ENCODE results near the gene LAYN.

Gene LAYN

GRCh38 chr11:111562692-111563389 is 22.3 kb downstream of the LAYN start:
- no peak for DNase-seq

DNA sequence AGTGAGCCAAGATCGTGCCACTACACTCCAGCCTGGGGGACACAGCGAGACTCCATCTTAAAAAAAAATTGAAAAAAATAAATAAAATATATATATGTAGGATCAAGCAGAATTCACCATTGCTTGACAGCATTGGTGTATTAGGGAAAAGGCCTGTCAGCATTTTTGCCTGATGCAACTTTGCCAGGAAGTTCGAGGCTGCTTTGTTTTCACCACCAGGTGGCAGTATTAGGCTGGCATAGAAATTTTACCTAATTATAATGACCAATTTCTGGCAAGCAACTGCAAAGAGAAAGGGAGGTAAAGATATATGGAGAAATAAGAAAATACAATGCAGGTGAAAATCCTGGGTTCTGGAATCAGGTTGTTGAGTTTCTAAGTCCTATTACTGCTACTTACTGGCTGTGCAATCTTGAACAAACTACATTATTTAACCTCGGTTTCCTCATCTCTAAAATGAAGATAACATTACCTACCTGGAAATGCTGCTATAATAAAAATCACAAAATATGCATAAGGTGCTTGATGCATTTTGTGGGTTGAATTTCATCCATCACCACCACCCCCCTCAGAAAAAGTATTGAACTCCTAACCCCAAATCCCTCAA is 24.7 kb downstream of the LAYN start:
- DNase-seq, result peak; percentile 56

DNA sequence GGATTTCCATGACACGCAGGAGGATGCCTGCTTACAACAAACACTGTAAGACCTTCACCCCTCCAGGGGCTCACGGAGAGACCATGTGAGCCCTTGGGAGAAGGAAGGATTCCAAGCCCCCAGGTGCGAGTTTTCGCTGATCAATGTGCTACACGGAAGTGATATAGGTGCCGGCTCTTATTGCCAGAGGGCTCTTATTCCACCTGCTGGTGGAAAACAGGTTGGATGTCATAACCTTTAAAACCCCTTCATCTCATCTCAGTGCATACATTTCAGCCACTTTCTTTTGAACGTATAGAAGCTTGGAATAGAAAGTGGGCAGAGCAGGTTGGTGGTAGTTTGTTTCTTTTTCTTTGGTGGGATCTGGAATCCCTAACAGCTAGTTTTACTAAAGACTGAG is 25.8 kb downstream of the LAYN start:
- no peak for DNase-seq

DNA sequence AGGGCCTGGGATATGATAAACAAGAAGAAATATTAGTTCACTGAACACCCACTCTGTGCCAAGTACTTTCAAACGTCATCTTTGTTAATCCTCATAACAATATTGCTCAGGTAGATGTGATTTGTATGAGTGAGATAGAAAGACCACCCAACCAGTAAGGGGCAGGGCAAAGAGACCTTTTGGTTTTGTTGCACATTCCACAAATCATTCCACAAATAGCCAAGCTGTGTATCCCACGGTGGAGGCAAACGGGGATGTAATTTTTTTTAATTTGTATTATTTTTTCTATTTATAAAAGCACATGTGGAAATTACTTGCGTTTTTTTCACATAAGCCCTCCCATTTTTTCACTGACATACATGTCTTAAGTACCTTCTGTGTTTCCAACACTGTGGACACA is 29.0 kb downstream of the LAYN start:
- no peak for DNase-seq

GRCh38 chr11:111570796-111571195 is 30.3 kb downstream of the LAYN start:
- DNase-seq, result no peak

GRCh38 chr11:111571829-111572501 is 31.4 kb downstream of the LAYN start:
- no peak for DNase-seq

DNA sequence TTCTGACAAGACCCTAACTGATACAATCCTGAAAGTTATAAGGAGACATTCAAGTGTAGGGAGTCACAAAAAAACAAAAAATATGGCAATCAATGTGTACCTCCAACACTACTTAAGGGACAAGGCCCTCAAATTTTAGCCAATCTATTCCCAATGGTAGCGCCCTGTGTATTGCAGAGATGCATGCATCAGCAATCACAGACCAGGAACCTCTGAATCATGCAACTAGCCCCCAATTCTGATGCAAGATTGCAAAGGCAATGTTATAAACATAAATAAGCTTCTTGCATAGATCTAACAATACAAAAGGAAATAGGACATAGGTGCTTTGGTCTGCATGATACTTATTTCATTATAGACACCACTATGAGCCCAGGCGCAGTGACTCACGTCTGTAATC is 32.1 kb downstream of the LAYN start:
- DNase-seq, result no peak

- no peak for DNase-seq
These were observed 33.3 kb downstream of the LAYN start for GRCh38 chr11:111573821-111574249.

GRCh38 chr11:111574373-111575225 is 34.1 kb downstream of the LAYN start:
- DNase-seq, result no peak

GRCh38 chr11:111575740-111576139 is 35.2 kb downstream of the LAYN start:
- DNase-seq, result no peak

- DNase-seq, result no peak
These were observed 37.3 kb downstream of the LAYN start for GRCh38 chr11:111577821-111578220.

- DNase-seq, result no peak
These were observed 40.8 kb downstream of the LAYN start for GRCh38 chr11:111581341-111581740.

DNA sequence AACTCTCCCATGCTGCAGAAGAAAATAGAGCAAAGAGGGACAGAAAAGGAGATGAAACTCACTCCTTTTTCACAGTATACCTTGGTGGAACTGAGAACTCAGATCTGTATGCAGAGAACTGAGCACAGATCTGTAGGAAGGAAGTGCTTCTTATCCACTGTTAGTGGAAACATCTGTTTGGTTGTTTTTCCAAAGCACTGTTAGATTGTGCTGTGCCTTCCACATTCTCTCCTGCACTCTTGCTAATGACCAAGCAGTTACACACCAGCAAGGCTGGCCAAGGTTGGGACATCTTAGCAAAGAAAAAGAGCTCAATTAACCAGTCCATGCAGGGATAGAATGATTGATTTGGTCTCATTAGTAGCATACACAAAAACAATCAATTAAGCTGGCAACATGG is 41.6 kb downstream of the LAYN start:
- no peak for DNase-seq

DNA sequence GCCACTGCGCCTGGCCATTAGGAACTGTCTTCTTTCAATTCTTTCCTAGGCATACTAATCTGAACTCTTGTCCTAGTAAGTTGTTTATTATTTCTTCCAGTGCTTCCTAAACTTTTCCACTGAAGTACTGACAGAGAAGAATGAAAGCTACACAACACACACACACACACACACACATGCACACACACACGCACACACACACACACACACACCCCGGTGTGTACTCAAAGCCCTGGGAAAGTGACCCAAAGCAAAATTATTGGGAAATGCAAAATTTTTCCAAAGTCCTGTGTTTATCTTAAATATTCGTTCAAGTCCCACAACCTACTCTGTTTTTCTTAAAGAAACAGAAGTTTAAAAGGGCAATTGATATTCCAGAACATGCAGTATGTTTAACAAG is 42.4 kb downstream of the LAYN start:
- no peak for DNase-seq

- DNase-seq, result no peak
These were observed 44.9 kb downstream of the LAYN start for GRCh38 chr11:111585371-111585770.

GRCh38 chr11:111586388-111586831 is 45.9 kb downstream of the LAYN start:
- DNase-seq, result no peak

DNA sequence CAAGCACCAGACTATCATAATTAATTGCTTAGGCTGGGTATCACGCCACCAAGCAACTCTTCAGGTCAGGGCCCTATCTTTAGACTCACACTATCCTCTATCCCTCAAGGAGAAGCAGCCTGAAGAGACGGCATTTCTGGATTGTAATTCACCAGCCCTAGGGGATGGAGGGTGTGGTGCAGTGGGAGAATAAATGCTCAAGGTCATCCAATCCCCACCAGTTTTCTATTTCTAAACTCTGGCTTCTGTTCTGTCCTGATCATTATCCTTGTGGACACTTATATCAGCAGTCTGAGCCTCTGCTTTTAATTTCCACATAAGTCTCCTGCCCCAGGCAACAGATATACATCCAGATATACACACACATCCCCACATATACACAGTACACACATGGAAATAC is 48.6 kb downstream of the LAYN start:
- DNase-seq, result no peak

GRCh38 chr11:111589886-111590499 is 49.5 kb downstream of the LAYN start:
- no peak for DNase-seq

- no peak for DNase-seq
These were observed 50.9 kb downstream of the LAYN start for GRCh38 chr11:111591187-111591960.

GRCh38 chr11:111592491-111592890 is 52.0 kb downstream of the LAYN start:
- DNase-seq, result no peak

- no peak for DNase-seq
These were observed 55.8 kb downstream of the LAYN start for GRCh38 chr11:111596319-111596718.

DNA sequence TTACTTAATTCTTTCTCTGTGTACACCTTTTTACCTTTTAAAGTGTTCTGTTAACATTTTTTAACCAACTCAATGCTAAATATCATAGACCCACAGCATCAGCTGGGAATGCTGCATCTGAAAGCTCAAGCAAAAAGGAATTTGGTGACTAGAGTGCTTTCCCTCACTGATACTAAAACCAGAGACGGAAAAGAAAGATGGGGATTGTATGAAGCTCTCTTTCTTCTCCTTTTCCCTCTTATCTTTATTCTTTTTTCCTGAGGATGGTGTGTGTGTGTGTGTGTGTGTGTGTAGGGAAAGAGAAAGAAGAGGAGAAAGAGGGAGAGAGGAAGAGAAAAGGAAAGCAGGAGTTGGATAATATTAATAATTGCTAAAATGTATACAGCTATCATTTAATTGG is 57.6 kb downstream of the LAYN start:
- DNase-seq, result no peak

Data from activated CD4-positive, CD25-positive, alpha-beta regulatory T cell treated with anti-CD3 and anti-CD28 coated beads, Interleukin-2, amount 50 U/mL, for 72 hours (primary cell).